Osteoblast (primary cell): ENCODE measurements around the gene CFI. TPM values are rescaled to one million over a fixed set of nuclear protein-coding genes. Genes with fewer than 3 reads are reported as not detected.

Source experiments
- DNase-seq: peaks from one replicate; pipeline ENCODE4 v3.0.0; 2011; ENCODE audit warnings: low spot score, mixed read lengths; ENCODE audit not compliant: insufficient read length; ENCODE audit errors: missing footprints
- H2AFZ ChIP-seq: 2 replicates; pipeline ENCODE4 v1.6.0; 2011; ENCODE audit warnings: mild to moderate bottlenecking, low read length
- H3K27ac ChIP-seq: 2 replicates; pipeline ENCODE4 v1.5.1; 2011; ENCODE audit warnings: mild to moderate bottlenecking, low read depth, low read length, moderate library complexity
- H3K27me3 ChIP-seq: 2 replicates; pipeline ENCODE4 v1.6.0; 2012; ENCODE audit warnings: mild to moderate bottlenecking, control low read depth, inconsistent platforms, low read length, moderate library complexity; ENCODE audit not compliant: insufficient read depth
- H3K36me3 ChIP-seq: 2 replicates; pipeline ENCODE4 v1.5.1; 2011; ENCODE audit warnings: mild to moderate bottlenecking, low read length, control low read depth, moderate library complexity; ENCODE audit not compliant: insufficient read depth
- H3K4me1 ChIP-seq: 2 replicates; pipeline ENCODE4 v1.5.1; 2011; ENCODE audit warnings: mild to moderate bottlenecking, low read length, control low read depth, moderate library complexity; ENCODE audit not compliant: insufficient read depth
- H3K4me2 ChIP-seq: 2 replicates; pipeline ENCODE4 v1.6.0; 2011; ENCODE audit warnings: mild to moderate bottlenecking, low read length; ENCODE audit not compliant: insufficient read depth
- H3K4me3 ChIP-seq: fragments of 200-600 bp; sonication (generic); 3 replicates; pipeline ENCODE4 v1.5.1; 2012; ENCODE audit warnings: mild to moderate bottlenecking, low read length, inconsistent platforms; ENCODE audit not compliant: insufficient read depth
- H3K79me2 ChIP-seq: 2 replicates; pipeline ENCODE4 v1.6.0; 2012; ENCODE audit warnings: mild to moderate bottlenecking, low read length, control low read depth, inconsistent platforms; ENCODE audit not compliant: insufficient read depth
- H3K9me3 ChIP-seq: 2 replicates; pipeline ENCODE4 v1.5.1; 2011; ENCODE audit warnings: low read depth, low read length, control low read depth
- H4K20me1 ChIP-seq: 2 replicates; pipeline ENCODE4 v1.6.0; 2012; ENCODE audit warnings: mild to moderate bottlenecking, low read length, control low read depth; ENCODE audit not compliant: insufficient read depth
- total RNA-seq: library from RNA; depleted of rRNA; stranded (reverse); fragments of >200 nt; gene quantifications from 2 replicates; pipeline ENCODE4 v1.2.3, GENCODE V29; 2012
- TF ChIP-seq, protein P1 (sequence below): IDR thresholded peaks from 2 replicates; pipeline ENCODE4 v1.5.1; 2011; ENCODE audit warnings: mild to moderate bottlenecking, low read depth, low read length, moderate library complexity; ENCODE audit errors: extremely low read depth

The CFI gene
- total RNA-seq, 1 donor, result 27.9 TPM

DNA sequence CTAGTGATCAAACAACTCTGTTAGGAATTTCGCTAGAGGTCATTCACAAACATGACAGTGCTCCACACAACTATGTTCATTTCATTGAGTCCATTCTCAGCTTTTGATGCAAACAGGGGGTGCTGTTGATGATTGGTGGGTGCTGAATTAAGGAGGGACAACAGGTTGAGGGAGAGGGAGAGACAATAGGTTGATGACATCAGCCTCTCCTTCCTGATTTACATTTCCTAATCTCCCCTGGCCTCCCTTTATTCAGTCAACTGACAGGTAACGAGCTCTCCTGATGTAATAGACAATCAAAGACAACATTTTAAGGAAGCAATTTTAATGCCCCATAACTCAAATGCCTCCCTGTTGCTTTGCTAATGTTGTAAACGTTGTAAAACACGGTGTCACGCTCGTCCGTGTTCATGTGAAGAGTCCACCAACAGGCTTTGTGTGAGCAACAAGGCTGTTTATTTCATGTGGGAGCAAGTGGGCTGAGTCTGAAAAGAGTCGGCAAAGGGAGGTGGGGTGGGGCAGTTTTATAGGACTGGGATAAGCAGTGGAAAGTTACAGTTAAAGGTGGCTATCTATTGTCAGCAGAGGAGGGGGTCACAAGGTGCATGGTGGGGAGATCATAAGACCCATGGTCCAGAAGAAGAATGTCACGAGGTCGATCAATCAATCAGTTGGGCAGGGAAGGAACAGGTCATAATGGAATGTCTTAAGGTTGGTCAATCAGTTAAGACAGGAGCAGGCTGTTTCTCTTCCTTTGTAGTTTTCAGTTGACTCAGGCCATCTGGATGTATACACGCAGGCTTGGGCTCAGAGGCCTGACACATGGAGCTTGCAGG lies 9.0 kb upstream of the CFI start:
- TF ChIP-seq, protein P1, sequence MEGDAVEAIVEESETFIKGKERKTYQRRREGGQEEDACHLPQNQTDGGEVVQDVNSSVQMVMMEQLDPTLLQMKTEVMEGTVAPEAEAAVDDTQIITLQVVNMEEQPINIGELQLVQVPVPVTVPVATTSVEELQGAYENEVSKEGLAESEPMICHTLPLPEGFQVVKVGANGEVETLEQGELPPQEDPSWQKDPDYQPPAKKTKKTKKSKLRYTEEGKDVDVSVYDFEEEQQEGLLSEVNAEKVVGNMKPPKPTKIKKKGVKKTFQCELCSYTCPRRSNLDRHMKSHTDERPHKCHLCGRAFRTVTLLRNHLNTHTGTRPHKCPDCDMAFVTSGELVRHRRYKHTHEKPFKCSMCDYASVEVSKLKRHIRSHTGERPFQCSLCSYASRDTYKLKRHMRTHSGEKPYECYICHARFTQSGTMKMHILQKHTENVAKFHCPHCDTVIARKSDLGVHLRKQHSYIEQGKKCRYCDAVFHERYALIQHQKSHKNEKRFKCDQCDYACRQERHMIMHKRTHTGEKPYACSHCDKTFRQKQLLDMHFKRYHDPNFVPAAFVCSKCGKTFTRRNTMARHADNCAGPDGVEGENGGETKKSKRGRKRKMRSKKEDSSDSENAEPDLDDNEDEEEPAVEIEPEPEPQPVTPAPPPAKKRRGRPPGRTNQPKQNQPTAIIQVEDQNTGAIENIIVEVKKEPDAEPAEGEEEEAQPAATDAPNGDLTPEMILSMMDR, result no peak
- no peaks in the 10 kb centered on the region for H3K4me1 ChIP-seq
- H3K4me2 ChIP-seq, result no peak overlapping the region
- no peak overlapping the region for H3K27ac ChIP-seq
- no peaks in the 10 kb centered on the region for H3K27me3 ChIP-seq
- no peak overlapping the region for H3K4me3 ChIP-seq
- no peaks in the 10 kb centered on the region for H3K9me3 ChIP-seq
- H2AFZ ChIP-seq, result no peak overlapping the region
- H3K36me3 ChIP-seq, result no peaks in the 10 kb centered on the region
- H4K20me1 ChIP-seq, result no peaks in the 10 kb centered on the region
- no peak for DNase-seq
- peaks cover 4% of the 10 kb centered on the region for H3K79me2 ChIP-seq

DNA sequence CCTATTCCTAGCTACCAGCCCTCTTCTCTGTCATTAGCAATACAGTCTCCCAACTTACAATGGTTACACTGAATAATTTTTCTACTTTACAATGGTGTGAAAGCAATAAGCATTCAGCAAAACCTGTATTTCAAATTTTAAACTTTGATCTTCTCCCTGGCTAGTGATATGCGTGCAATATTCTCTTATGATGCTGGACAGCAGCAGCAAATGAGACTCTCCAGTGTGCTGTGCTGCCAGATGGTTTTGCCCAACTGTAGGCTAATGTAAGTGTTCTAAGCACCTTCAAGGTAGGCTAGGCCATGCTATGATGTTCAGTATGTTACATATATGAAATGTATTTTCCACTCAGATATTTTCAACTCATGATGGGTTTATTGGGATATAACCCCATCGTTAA lies 7.9 kb upstream of the CFI start:
- Histone ChIP-seq H3K4me3 (no peak overlapping the region), H3K36me3 (no peaks in the 10 kb centered on the region), H3K4me1 (no peaks in the 10 kb centered on the region), H3K9me3 (no peaks in the 10 kb centered on the region), H3K27me3 (no peaks in the 10 kb centered on the region), H3K79me2 (no peaks in the 10 kb centered on the region), H3K4me2 (no peak overlapping the region), H4K20me1 (no peaks in the 10 kb centered on the region), H3K27ac (no peak overlapping the region), H2AFZ (no peak overlapping the region)
- TF ChIP-seq, protein P1, result no peak
- no peak for DNase-seq

DNA sequence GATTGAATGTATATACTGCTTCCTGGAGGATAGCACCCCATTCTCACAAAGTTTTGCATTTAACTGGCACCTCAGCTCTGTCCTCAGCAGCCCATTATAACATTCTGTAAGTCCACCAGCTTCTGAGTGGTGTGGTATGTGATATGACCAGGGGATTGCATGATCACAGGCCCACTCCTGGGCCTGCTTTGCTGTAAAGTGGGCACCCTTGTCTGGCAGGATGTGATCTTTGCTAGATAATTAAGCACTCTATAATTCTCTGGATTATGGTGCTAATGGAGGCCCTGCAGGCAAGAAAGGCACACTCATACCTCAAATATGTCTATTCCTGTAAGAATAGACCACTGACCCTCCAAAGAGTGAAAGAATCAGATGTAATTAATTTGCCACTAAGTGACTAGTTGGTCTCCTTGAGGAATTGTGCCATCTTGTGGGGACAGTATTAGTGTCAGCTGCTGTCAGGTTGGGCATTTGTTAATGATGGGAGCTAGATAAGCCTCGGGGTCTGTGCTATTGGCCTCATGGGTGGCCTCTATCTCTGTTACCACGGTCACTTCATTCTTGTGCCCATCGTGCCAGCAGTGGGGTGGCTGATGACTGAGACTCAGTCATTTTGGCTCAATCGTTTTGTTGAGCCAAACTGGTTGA lies 2.2 kb upstream of the CFI start:
- H2AFZ ChIP-seq, result peak overlapping the region; percentile 10
- no peak overlapping the region for H3K4me3 ChIP-seq
- no peaks in the 10 kb centered on the region for H3K9me3 ChIP-seq
- H4K20me1 ChIP-seq, result no peaks in the 10 kb centered on the region
- H3K36me3 ChIP-seq, result no peaks in the 10 kb centered on the region
- no peak overlapping the region for H3K4me2 ChIP-seq
- no peak overlapping the region for H3K27ac ChIP-seq
- H3K79me2 ChIP-seq, result no peaks in the 10 kb centered on the region
- no peaks in the 10 kb centered on the region for H3K27me3 ChIP-seq
- H3K4me1 ChIP-seq, result peaks cover 4% of the 10 kb centered on the region
- TF ChIP-seq, protein P1, result peak; percentile 48
- no peak for DNase-seq

DNA sequence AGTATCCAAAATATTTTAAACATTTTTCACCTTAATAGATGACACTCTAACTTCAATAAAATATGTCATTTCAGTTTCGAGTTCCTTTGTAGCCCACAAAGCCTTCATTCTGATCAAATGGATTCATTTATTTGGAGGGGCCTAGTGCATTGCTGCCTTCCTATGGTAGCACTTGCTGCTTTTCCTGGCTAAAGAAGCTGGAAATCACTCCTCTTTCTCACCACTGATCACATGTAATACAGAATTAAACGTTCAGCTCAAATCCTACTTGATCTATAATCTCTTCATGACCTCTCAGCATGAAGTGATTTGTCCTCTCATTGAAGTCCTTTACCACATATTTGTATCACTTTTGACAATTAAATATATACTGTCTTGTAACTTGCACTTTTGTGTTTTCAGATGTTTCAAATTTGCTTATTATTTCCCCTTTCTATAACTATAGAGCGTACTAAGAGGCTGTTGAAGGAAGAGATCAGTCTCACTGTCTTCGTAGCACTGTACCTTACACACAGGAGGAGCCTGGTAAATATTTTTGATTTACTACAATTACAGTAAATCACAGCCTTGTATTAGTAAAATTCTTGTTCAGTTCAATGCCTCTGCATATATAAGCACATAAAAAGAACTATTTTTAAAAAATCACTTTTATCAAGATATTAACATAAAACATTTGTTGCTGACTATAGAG lies 555 bp downstream of the CFI start:
- peak overlapping the region; percentile 42 for H2AFZ ChIP-seq
- TF ChIP-seq, protein P1, result no peak
- H3K4me1 ChIP-seq, result peaks cover 4% of the 10 kb centered on the region
- no peak for DNase-seq
- no peaks in the 10 kb centered on the region for H3K27me3 ChIP-seq
- H3K4me3 ChIP-seq, result no peak overlapping the region
- no peak overlapping the region for H3K27ac ChIP-seq
- H3K9me3 ChIP-seq, result no peaks in the 10 kb centered on the region
- no peaks in the 10 kb centered on the region for H4K20me1 ChIP-seq
- H3K36me3 ChIP-seq, result no peaks in the 10 kb centered on the region
- no peaks in the 10 kb centered on the region for H3K79me2 ChIP-seq
- peak overlapping the region; percentile 18 for H3K4me2 ChIP-seq
